ENCODE results near the gene RNU7-1. TPM values are rescaled to one million over a fixed set of nuclear protein-coding genes. Genes with fewer than 3 reads are reported as not detected.

The RNU7-1 gene
- total RNA-seq, 2 donors from 2014 or later = not detected

DNA sequence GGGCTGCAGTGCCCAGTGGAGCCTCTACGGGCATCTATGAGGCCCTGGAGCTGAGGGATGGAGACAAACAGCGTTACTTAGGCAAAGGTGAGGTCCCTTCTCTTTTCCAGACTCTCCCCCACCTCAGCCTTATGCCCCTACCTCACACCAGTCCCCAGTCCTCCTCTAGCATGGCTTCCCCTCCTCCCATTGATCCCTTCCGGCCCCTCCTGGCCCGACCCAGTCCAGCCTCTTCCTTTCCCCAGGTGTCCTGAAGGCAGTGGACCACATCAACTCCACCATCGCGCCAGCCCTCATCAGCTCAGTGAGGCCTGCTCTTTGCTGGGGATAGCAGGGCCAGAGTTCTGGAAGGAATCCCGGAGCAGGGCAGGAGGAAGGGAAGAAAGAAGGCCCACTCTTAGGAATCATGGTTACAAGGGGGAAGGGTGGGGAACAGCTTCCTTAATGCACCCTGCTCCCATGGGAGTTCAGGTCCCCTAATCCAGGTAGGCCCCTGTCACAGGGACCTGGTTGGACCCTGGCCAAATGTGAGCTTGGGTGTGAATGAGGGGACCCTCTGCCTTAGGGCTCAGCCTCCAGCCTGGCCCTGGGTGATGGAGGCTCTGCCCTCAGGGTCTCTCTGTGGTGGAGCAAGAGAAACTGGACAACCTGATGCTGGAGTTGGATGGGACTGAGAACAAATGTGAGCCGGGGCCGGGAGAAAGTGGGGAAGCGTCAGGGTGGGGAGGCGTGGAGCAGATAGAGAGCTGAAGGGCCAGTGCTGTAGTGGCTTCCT is 27.0 kb upstream of the RNU7-1 start:
- ATAC-seq = no peak
- DNase-seq = no peak
- intact Hi-C loops (cut with DNase I) = no loop called here

DNA sequence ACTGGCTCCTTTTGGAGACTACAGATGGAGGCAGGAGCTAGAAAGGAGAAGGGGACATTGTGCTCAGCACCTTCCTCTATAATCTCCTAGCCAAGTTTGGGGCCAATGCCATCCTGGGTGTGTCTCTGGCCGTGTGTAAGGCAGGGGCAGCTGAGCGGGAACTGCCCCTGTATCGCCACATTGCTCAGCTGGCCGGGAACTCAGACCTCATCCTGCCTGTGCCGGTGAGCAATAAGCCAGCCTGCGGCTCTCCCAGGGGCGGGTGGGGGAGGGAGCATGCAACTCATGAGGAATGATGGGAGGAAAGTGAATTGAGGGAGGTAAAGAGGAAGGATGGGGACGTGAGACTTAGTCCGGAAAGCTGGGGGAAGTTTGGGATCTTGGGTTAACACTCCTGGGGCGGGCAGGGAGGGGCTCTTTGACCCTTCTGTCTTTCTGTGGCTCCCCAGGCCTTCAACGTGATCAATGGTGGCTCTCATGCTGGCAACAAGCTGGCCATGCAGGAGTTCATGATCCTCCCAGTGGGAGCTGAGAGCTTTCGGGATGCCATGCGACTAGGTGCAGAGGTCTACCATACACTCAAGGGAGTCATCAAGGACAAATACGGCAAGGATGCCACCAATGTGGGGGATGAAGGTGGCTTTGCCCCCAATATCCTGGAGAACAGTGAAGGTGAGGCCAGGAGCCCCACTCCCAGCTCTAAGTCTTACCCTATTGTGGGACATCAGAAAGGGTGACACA is 26.0 kb upstream of the RNU7-1 start:
- intact Hi-C loops (cut with DNase I) = no loop called here
- no peak for DNase-seq
- ATAC-seq = no peak

DNA sequence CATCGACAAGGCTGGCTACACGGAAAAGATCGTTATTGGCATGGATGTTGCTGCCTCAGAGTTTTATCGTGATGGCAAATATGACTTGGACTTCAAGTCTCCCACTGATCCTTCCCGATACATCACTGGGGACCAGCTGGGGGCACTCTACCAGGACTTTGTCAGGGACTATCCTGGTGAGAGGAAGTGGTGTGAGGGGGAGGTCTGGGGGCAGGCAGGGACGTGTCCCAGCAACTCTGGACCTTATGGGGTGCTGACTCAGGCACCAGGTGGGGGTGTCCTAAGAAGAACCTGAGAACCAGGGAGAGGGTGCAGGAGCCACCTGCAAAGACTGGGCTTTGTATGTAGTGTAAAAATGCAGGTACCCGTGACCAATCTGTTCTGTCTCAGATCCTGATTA is 24.0 kb upstream of the RNU7-1 start:
- ATAC-seq = no peak
- no peak for DNase-seq
- intact Hi-C loops (cut with DNase I) = no loop called here

DNA sequence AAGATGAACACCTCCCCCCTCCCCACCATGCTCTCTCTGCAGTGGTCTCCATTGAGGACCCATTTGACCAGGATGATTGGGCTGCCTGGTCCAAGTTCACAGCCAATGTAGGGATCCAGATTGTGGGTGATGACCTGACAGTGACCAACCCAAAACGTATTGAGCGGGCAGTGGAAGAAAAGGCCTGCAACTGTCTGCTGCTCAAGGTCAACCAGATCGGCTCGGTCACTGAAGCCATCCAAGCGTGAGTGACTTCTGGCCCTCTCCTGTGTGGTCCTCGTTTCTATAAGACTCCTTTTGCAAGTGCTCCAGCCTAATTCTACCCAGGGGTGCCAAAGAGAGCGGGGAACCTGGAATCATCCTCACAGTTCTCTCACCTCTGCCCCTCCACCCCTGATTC is 22.1 kb upstream of the RNU7-1 start:
- ATAC-seq (no peak), DNase-seq (no peak)
- intact Hi-C loops (cut with DNase I) = no loop called here

DNA sequence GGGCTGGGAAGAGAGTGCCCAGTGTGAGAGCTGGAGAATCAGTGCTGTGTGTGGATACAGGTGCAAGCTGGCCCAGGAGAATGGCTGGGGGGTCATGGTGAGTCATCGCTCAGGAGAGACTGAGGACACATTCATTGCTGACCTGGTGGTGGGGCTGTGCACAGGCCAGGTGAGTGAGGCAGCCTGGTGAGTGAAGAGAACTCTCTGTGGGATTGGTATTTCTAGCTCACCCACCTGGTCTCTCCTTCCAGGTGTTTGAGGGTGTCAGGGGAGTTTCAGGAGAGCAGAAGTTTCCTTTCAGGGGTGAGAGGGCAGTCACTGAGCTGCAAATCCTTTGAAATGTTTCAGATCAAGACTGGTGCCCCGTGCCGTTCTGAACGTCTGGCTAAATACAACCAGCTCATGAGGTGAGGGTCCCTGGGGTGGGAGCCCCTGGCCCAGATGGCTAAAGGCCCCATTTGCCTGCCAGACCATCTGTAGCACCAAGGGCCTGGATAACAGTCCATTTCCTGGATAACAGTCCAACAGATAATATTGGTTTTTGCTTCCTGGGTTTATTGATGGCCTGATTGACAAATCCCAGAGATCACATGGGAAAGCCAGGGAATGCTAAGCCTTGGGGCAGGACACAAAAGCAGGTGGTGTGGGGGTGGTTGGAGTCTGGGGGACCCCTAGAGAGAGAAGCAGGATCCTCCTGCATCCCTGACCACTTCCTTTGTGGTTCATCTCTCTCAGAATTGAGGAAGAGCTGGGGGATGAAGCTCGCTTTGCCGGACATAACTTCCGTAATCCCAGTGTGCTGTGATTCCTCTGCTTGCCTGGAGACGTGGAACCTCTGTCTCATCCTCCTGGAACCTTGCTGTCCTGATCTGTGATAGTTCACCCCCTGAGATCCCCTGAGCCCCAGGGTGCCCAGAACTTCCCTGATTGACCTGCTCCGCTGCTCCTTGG is 21.3 kb upstream of the RNU7-1 start:
- intact Hi-C loops (cut with DNase I) = loop anchor here in 1 of 2 donors (2.0 kb wide), 1 partner anchor 43 kb away; no protein-coding TSS in a partner anchor
- ATAC-seq (no peak), DNase-seq (no peak)

DNA sequence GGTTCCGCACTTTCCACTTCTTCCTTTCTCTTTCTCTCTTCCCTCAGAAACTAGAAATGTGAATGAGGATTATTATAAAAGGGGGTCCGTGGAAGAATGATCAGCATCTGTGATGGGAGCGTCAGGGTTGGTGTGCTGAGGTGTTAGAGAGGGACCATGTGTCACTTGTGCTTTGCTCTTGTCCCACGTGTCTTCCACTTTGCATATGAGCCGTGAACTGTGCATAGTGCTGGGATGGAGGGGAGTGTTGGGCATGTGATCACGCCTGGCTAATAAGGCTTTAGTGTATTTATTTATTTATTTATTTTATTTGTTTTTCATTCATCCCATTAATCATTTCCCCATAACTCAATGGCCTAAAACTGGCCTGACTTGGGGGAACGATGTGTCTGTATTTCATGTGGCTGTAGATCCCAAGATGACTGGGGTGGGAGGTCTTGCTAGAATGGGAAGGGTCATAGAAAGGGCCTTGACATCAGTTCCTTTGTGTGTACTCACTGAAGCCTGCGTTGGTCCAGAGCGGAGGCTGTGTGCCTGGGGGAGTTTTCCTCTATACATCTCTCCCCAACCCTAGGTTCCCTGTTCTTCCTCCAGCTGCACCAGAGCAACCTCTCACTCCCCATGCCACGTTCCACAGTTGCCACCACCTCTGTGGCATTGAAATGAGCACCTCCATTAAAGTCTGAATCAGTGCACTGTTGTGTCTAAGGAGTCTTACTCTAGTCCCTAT is 20.4 kb upstream of the RNU7-1 start:
- intact Hi-C loops (cut with DNase I) = loop anchor here in 1 of 2 donors (2.0 kb wide), 1 partner anchor 42 kb away; no protein-coding TSS in a partner anchor
- DNase-seq = no peak
- ATAC-seq = no peak

DNA sequence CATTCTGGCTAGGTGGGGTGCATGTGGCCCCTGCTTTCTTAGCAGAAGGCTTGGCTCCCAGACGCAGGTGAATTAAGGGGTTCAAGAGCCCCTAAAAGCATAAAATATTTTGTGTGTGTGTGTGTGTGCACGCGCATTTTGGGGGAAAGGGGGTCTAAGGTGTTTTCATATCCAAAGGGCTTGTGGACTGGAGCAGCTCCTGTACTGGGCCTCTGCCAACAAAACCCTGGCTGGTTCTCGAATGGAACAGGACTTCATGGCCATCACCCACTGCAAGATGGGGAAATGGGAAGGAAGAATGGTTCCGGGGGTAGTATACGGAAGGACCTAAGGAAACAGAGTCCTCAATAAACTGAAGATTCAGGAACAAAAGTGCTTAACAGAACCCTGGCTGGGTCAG is 19.8 kb upstream of the RNU7-1 start:
- DNase-seq (peak; percentile 24), ATAC-seq (no peak)
- intact Hi-C loops (cut with DNase I) = loop anchor here in 1 of 2 donors (2.0 kb wide), 1 partner anchor 41 kb away; no protein-coding TSS in a partner anchor

DNA sequence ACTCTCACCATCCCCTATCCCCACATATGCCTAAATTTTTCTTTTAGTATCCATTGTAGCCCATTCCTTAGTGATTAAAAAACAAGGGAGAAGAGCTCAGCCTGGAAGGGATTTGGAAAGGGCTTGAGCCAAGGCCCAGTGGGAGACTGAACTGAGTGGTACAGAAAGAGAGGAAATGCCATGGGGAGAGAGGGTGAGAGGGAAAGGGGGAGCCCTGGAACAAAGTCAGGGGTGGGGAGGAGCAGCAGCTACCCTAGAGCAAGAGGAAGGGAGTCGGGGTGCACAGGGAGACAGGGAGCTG is 18.4 kb upstream of the RNU7-1 start:
- intact Hi-C loops (cut with DNase I) = no loop called here
- no peak for DNase-seq
- ATAC-seq = peak in 1 of 2 donors; percentile 6

DNA sequence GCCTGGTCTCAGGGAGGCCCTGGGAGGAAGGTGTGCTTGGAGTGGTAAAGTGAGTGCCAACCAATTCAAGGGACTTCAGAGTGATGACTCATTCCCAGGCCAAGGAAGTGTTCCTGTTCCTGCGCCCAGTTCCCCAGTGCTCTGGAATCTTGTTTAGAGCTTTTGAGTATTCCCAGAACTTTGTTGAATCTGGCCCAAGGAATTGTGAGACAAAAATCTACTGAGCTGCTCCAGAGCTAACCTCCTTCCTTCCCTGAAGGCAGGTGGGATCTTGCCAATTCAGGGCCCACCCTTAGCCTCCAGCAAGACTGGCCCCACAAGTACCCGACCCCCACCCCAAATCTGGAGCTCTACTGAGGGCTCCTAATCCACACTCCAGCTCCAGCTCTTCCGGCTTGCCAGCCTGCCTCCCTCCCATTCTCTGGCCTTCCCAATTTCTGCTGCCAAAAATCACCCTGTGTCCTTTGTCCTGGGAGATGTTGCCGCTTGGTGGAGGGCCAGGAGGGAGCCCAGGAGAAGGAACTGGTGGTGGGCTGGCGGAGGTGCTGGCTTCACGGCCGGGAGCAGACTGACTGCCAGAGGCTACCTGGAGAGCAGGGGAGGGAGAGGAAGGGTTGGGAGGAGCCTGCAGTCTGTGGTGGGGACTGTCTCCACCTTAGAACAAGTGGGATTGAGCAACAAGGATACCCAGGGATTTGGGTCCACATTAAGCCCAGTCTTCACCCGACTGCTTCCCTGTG is 17.9 kb upstream of the RNU7-1 start:
- intact Hi-C loops (cut with DNase I) = no loop called here
- peak; percentile 45 to 66 for ATAC-seq

DNA sequence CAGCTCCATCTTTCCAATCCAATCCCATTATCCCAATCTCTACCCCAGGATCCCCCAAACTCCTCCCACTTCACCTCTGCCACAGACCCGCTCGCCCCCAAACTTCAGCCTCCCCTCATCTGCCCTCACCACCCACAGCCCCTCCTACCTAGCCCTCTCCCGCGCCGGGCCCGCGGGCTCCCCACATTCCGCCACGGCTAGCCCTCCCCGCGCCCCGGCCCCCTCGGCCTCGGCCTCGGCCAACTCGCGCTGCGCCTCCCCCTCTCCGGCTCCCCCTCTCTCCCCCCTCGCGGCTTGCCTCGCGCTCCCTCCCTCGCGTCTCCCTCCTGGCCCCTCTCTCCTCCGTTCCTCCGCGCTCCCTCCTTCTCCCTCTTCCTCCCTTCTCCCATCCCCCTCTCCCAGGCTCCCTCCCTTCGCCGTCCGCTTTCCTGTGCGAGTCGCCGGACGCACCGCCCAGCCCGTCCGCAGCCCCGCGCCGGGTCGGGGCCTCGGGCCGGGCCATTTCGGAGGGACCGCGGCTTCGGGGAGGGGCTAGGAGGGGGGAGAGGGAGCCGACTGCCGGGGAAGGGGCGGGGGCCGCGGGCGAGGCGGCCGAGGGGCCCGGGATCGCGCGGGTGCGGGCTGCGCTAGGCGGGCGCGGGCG is 16.1 kb upstream of the RNU7-1 start, which contains the start of gene ATN1:
Gene ATN1, plus strand, starts transcription at position 581 of the 643 bp plus-strand sequence. CDS start 6,043 bp downstream, outside the sequence.
- intact Hi-C loops (cut with DNase I) = no loop called here
- peak; percentile 61 to 67 for ATAC-seq

More for the DNA sequence above, 17.9 kb upstream of the RNU7-1 start:
- peak; percentile 79 for DNase-seq

DNA sequence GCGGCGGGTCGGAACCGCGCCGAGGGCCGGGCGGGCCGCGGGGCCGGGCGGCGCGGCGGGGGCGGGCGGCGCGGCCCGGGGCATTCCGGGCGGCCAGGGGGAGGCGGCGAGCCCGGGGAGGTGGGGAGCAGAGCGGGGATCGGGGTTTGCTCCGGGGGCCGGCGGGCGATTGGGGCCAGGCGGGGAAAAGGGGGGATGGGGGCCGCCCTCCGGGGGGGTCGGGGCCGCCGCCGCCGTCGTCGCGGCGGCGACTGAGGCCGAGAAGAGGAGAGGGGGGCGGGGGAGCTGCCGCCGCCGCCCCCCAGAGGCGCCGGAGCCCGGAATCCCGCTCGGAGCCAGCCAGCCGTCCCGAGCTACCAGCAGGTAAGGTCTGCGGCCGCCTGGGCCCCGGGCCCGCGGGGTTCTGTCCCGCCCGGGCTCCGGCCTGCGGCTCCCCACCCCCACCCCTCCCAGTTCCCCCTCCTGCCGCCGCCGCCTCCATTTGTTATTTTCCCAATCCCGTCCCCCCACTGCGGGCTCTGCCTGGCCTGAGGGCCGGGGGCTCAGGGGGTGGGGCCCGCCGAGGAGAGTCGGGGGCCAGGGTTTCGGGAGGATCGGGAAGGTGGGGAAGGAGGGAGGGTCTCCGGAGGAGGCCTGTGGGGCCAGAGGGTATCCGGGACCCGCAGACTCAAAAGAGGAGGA is 15.5 kb upstream of the RNU7-1 start:
- no peak for ATAC-seq
- intact Hi-C loops (cut with DNase I) = no loop called here
- peak; percentile 40 for DNase-seq

More for the DNA sequence above, 16.1 kb upstream of the RNU7-1 start, which contains the start of gene ATN1:
- DNase-seq = peak; percentile 86

DNA sequence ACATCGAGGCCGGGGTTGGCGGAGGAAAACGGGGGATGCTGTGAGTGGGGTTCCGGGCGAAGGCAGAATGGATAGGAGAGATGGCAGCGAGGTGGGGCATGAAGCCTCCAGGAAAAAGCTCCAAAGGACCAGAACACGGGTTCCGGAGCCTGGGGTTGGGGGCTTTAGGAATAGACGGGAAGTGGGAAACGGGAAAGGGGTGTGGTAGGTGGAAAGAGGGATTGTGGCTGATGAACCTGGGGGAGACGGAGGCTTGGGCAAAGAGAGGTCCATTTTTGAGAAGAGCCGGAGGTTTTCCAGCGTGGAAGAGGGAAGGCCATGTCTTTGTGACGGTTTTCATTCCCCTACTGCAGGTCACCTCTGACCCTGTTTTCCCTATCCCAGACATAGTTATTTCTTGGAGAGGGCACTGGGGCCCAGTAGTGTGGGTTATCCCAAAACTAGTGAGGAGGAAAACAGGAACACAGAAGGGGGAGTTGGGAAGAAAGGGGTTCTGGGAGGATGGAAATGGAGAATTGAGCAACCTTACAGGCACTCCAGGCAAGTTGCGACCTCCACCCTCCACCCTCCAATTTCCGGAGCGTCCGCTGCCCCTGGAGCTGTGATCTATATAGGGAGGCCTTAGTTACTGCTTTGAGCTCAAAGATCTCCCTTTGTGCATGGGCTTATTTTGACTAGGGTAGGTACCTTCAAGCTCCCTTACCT is 14.8 kb upstream of the RNU7-1 start:
- peak; percentile 35 for DNase-seq
- intact Hi-C loops (cut with DNase I) = no loop called here
- ATAC-seq = no peak

DNA sequence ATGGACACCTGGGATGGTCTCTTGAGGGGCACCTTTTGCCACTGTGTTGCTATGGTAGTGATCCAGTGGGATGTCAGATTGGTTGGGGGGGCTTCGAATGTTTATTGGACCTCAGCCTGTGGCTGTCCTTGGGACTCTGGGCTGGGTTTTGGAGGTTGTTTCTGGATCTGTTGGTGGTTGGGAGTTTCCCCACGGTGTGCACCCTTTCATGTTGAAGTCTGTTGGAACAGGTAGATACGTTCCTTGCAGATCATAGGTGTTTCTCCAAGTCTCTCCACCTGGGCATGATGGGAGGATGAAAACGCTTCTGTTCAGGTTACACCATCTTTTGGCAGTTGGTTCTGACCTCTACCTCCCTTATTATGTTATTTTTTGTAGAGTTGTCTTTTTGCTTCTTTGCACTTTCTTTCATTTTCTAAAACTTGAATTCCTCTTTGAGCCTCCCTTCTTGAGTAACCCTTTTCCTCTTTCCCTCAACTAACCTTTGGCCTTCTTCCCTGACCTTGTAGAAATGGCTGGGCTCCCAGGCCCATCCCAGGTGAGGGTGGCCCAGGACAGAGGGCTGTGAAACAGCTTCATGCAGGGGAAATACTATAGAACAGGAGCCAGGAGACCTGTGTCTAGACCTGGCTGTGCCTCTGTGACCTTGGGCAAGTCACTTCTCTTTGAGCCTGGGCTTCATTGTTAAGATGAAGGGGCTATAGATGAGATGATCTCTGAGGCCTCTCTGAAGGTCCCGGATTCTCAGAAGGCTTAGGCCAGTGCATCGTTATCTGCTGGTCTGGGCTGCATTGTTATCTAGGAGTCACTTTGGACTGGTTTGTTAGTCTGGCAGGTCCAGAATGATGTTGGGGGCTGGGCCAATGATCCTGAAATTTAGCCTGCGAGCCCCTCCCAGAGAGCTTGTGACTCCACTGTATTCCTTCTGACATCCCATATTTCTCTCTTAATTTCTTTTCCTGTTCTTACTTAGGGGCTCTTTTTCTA is 13.9 kb upstream of the RNU7-1 start:
- ATAC-seq = no peak
- intact Hi-C loops (cut with DNase I) = no loop called here
- DNase-seq = no peak

DNA sequence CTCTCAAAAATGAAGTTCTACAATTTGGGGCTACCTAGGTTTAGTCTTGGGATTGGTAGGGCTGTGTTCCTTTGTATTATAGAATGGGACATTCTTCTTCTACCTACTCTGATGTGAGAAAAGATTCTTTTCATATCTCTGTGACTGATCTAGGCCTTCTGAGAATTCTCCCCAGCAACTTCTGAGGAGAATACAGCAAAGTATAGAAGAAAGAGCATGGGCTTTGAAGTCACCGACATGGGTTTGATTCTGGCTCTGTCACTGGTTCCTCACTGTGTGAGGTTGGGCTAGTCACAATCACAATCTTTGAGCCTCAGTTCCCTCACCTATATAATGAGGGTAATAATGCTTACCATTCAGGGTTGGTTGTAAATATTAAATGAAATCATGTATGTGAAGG is 10.8 kb upstream of the RNU7-1 start:
- intact Hi-C loops (cut with DNase I) = no loop called here

DNA sequence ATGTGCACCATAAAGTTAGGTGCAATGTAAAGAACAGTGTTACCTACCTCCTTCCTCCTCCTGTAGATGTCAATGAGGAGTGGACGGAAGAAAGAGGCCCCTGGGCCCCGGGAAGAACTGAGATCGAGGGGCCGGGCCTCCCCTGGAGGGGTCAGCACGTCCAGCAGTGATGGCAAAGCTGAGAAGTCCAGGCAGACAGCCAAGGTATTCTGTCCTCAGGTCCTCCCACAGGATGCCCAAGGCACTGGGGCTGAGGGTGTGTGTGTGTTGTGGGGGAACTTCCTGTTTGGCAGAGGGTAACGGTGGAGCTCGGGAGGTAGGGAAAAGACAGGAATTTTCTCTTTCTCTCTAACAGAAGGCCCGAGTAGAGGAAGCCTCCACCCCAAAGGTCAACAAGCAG is 9.5 kb upstream of the RNU7-1 start:
- ATAC-seq (peak in 1 of 2 donors; percentile 1), DNase-seq (peak; percentile 75)
- intact Hi-C loops (cut with DNase I) = no loop called here

More for the DNA sequence above, 10.8 kb upstream of the RNU7-1 start:
- ATAC-seq = no peak
- no peak for DNase-seq
